Activated CD4-positive, CD25-positive, alpha-beta regulatory T cell treated with anti-CD3 and anti-CD28 coated beads, Interleukin-2, amount 50 U/mL, for 24 hours (primary cell): ENCODE data around the gene KLHL1.

ENCODE experiments used
- ATAC-seq, 2 donors: fragments of 150-1000 bp; cut with Tn5 transposase; one replicate each; pipeline ENCODE4 v1.10.0; 2021; ENCODE audit warnings: mild to moderate bottlenecking in 1 of 2, moderate library complexity in 1 of 2

KLHL1 gene

GRCh38 chr13:69857183-69857821, 250.9 kb downstream of the KLHL1 start:
- no peak for ATAC-seq

GRCh38 chr13:69856331-69856730, 251.9 kb downstream of the KLHL1 start:
- no peak for ATAC-seq

GRCh38 chr13:69828527-69828926, 279.7 kb downstream of the KLHL1 start:
- ATAC-seq: no peak

DNA sequence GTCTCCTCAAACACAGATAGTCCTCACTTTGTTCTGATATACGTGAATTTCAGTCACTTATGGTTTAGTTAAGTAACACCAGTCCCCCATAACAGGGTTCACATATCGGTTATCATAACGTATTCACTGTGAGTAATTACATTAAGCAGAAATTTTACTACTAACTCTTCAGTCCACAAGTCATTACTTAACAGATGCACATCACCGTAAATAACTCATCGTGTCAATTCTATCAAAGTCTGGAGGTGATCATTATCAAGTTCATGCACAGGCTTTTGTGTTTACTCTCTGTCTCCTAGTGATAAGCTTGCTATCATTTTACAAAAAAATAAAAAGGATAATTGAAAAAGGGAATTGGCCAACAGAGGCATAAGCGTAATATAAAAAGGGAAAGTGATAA, 288.1 kb downstream of the KLHL1 start:
- no peak for ATAC-seq

DNA sequence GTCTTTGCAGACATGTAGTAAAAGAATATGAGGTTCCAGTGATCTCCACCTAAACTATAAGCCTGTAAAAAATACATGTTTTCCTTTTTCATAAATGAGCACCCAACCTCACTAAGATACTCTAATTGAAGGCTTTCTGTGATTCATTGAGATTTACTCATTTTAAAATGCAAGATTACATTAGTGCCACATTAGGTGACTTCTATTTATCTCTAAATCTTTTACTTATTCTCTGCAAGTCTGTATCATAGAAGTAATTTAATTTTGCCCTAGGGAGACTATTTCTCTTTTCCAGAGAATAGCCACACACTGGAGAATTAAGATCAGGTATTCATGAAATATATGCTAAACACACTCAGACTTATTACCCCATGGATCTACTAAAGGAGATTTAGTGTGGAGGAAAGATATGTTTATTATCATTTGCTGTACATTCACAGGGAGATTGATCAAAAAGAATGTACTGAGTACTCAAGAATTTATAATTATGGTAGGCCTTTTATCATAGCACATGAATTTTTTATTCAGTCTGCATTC, 290.9 kb downstream of the KLHL1 start:
- no peak for ATAC-seq

DNA sequence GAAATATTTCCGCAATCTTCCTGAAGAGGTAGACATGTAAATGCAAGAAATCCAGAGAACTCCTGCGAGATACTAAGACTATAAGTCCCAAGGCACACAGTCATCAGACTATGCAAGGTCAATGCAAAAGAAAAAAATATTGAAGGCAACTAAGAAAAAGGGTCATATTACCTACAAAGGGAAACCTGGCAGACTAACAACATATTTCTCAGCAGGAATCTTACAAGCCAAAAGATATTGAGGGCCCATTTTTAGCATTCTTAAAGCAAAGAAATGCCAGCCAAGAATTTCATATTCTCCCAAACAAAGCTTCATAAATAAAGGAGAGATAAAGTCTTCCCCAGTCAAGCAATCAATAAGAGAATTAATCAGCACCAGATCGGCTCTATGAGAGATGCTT, 299.1 kb downstream of the KLHL1 start:
- no peak for ATAC-seq

GRCh38 chr13:69796256-69796655, 312.0 kb downstream of the KLHL1 start:
- no peak for ATAC-seq

GRCh38 chr13:69793783-69794453, 314.3 kb downstream of the KLHL1 start:
- ATAC-seq: no peak

DNA sequence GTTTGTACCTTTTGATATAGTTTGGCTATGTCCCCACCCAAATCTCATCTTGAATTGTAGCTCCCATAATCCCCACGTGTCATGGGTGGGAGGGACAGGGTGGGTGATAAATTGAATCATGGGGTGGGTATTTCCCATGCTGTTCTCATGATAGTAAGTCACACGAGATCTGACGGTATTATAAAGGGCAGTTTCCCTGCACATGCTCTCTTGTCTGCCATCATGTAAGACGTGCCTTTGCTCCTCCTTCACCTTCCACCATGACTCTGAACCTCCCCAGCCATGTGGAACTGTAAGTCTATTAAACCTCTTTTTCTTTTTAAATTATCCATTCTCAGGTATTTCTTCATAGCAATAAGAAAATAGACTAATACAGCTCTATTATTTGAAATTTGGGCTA, 331.3 kb downstream of the KLHL1 start:
- ATAC-seq: no peak

DNA sequence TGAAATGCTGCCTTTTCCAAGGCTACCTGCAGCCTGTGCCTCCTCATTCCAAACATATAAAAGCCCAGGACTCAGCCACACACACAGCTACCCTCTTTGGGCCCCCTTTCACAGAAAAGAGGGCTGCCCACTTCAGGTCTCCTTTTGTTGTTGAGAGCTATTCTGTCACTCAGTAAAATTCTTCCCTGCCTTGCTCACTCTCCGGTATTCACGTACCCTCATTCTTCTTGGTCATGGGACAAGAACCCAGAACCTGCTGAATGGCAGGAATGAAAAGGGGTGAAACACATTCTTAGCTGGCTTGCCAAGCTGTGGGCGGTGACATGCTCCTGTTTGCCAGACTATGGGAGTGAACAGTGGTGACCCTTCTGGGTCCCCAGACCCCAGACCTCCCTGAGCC, 338.6 kb downstream of the KLHL1 start:
- no peak for ATAC-seq

DNA sequence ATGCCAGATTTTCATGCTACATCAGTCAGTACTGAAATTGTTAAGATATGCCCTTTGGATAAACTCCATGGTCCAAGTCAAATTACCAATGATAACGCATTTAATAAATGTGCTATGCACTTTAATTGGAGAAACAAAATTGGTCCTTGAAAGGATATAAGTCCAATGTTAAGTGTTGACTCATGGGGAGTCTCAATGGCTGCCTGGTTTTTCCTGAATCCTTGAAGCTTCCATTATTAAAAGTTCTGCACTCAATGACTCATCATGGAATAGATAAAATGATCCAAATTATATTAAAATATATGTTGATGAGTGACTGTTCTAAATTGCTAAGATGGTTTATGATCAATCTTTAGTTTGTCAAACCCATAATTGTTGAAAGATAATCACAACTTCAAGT, 346.7 kb downstream of the KLHL1 start:
- ATAC-seq: no peak

DNA sequence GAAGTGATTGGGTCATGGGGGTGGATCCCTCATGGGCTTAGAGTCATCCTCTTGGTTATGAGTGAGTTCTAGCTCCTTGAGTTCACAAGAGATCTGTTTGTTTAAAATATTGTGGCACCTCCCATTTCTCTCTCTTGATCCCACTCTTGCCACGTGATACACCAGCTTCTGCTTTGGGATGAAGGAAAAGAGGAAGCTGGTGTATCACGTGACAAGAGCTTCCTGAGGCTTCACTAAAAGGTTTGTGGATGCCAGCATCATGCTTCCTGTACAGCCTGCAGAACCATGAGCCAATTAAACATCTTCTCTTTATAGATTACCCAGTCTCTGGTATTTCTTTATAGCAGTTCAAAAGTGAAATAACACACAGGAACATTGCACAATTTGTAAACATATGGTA, 353.2 kb downstream of the KLHL1 start:
- ATAC-seq: no peak

DNA sequence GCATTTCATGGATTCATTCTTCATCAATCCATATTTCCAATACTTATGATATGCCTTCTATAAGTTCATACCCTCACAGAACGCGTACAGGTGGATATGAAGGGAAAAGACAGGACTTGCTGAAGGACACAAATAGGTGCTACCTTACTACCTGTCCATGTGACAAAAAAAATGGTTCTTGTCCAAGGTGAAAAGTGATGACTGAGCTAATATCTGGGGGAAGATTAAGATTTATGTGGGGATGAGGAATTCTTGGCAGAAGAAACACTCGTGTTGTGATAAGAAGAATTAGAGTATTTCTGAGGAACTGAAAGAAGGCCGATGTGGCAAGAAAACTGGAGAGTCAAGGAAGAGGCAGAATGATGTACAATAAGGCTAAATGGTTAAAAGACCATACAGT, 357.0 kb downstream of the KLHL1 start:
- ATAC-seq: no peak

- no peak for ATAC-seq
Observed at GRCh38 chr13:69737129-69737935, 370.9 kb downstream of the KLHL1 start.

GRCh38 chr13:69721631-69722030, 386.6 kb downstream of the KLHL1 start:
- ATAC-seq: no peak

GRCh38 chr13:69720278-69720983, 387.8 kb downstream of the KLHL1 start:
- no peak for ATAC-seq

DNA sequence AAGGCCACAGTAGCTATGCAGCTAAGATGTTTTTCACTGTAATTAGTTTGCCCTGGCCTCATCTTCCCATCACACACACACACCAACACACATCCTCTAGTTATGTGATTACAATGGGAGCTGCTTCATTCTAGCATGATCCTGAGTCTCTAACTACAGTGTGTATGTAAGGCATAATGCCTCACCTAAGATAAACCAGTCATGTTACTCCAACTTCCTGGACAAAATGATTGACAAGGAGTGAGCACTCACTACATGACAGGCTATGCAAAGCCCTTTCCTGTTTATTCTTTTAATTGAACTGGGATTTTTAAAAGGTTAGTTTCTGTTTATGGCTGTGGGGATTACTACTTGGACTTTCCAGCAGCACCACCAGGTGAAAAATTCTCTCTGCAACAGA, 401.4 kb downstream of the KLHL1 start:
- no peak for ATAC-seq

GRCh38 chr13:69704311-69704710, 403.9 kb downstream of the KLHL1 start:
- ATAC-seq: no peak

GRCh38 chr13:69690999-69691398, 417.3 kb downstream of the KLHL1 start:
- no peak for ATAC-seq

DNA sequence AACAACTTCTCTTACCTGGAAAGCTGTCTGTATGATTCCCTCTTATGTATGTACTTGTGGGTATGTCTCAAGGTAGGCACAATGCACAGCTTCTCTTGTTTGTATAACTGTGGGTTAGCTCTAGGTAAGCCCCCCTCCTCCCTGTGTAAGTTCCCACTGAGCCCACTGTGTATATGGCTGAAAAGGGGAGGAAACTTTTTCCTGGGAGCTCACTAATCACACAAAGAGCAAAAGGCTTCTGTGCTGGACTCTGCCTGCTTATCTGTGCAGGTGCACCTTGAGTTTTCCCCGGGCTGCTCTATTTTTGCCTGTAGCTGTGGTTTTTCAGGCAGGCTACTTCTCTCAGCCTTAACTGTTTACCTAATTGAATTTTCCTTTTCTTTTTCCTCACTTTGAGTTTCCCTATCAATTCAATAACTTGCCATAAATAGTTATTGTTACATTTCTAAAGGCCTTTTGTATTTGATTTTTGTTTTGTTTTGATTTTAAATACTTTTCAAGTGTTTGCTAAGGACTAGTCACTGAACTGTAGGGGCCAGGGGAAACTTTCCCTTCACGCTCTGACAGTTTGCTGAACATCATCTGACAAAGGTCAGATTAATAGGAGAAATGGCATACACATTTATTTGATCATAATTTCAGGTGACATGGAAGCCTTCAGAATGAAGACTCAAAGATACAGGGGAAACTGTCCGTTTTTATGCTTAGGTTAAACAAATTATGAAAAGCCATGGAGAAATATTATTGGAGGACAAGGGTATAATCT, 424.1 kb downstream of the KLHL1 start:
- ATAC-seq: no peak

GRCh38 chr13:69681722-69682121, 426.5 kb downstream of the KLHL1 start:
- no peak for ATAC-seq

GRCh38 chr13:69677343-69677742, 430.9 kb downstream of the KLHL1 start:
- no peak for ATAC-seq
